Endothelial cell of umbilical vein (primary cell): ENCODE data around the gene EBF4. TPM values are rescaled to one million over a fixed set of nuclear protein-coding genes. Genes with fewer than 3 reads are reported as not detected.

Experiments
- BruUV-seq: library from RNA; stranded (reverse); fragments of 400-500 nt; replicated peaks from 2 replicates; lab custom pipeline; 2021; lab: Mats Ljungman, UMichigan
- CTCF ChIA-PET: fragments of 300-600, 350-600 bp; sonication (Branson Sonifier 250); formaldehyde crosslinking; loops from one replicate; lab custom pipeline; 2021; ENCODE audit warnings: antibody characterized with exemption, inconsistent platforms; lab: Charles Lee
- POLR2A ChIA-PET: fragments of 300-600, 350-600 bp; sonication (Branson Sonifier 250); formaldehyde crosslinking; loops from one replicate; lab custom pipeline; 2021; ENCODE audit warnings: antibody characterized with exemption, inconsistent platforms; lab: Charles Lee
- DNase-seq: peaks from one replicate; pipeline ENCODE4 v3.0.0-alpha.2; 2011; ENCODE audit warnings: low read depth, low spot score
- FAIRE-seq: peaks from 2 replicates; lab custom pipeline; 2011; peaks lifted over from hg19 to GRCh38; lab: Jason Lieb, UNC
- H2AFZ ChIP-seq: 2 replicates; pipeline ENCODE4 v1.6.0; 2012; ENCODE audit warnings: low read depth, low read length, control low read depth, inconsistent platforms
- H3K27ac ChIP-seq: 2 replicates; pipeline ENCODE4 v1.5.1; 2011; ENCODE audit warnings: low read depth, mild to moderate bottlenecking, control low read depth, low read length, moderate library complexity; ENCODE audit not compliant: insufficient read depth
- H3K27me3 ChIP-seq, 2 experiments: 2 replicates each; pipeline versions ENCODE4 v1.6.0 to v1.6.1; 2011; ENCODE audit warnings: low read length in 2 of 2, mixed read lengths in 1 of 2; ENCODE audit not compliant: control insufficient read depth in 2 of 2, insufficient read depth in 2 of 2
- H3K36me3 ChIP-seq, 2 experiments: 2 replicates in 1 of 2; 3 replicates in 1 of 2; pipeline ENCODE4 v1.5.1; 2011; ENCODE audit warnings: low read length in 2 of 2, mild to moderate bottlenecking in 1 of 2, moderate library complexity in 1 of 2; ENCODE audit not compliant: control insufficient read depth in 2 of 2, insufficient read depth in 2 of 2; ENCODE audit errors: extremely low read depth in 1 of 2
- H3K4me1 ChIP-seq: 3 replicates; pipeline ENCODE4 v1.5.1; 2011; ENCODE audit warnings: mild to moderate bottlenecking, low read length; ENCODE audit not compliant: control insufficient read depth, insufficient read depth; ENCODE audit errors: extremely low read depth
- H3K4me2 ChIP-seq: 2 replicates; pipeline ENCODE4 v1.6.1; 2011; ENCODE audit warnings: low read length, control low read depth, mixed read lengths; ENCODE audit not compliant: insufficient read depth
- H3K4me3 ChIP-seq, 3 experiments: fragments of 200-600 bp in 1 of 3; sonication (generic), shearing (Covaris generic) in 1 of 3; replicated peaks in 1 of 3; 2 replicates each; pipeline ENCODE4 v1.5.1; 2011 to 2016; ENCODE audit warnings: control low read depth in 3 of 3, low read length in 3 of 3, mild to moderate bottlenecking in 2 of 3, inconsistent platforms in 1 of 3, low read depth in 1 of 3, moderate library complexity in 1 of 3; ENCODE audit not compliant: insufficient read depth in 1 of 3
- H3K79me2 ChIP-seq: 2 replicates; pipeline ENCODE4 v1.6.0; 2012; ENCODE audit warnings: low read length, inconsistent platforms; ENCODE audit not compliant: control insufficient read depth, insufficient read depth
- H3K9ac ChIP-seq: replicated peaks from 2 replicates; pipeline ENCODE3; 2011; ENCODE audit warnings: low read length, control low read depth; ENCODE audit not compliant: insufficient read depth; ENCODE audit errors: extremely low read depth
- H3K9me1 ChIP-seq: replicated peaks from 3 replicates; pipeline ENCODE4 v1.6.0; 2011; ENCODE audit warnings: mild to moderate bottlenecking, low read length; ENCODE audit not compliant: control insufficient read depth, insufficient read depth; ENCODE audit errors: extremely low read depth
- H3K9me3 ChIP-seq: replicated peaks from 2 replicates; pipeline ENCODE4 v1.5.1; 2012; ENCODE audit warnings: low read length, inconsistent platforms; ENCODE audit not compliant: control insufficient read depth, insufficient read depth
- H4K20me1 ChIP-seq: replicated peaks from 2 replicates; pipeline ENCODE3; 2011; ENCODE audit warnings: mild to moderate bottlenecking, low read length; ENCODE audit not compliant: control insufficient read depth, insufficient read depth; ENCODE audit errors: extremely low read depth
- CTCF ChIP-seq, 2 donors: IDR thresholded peaks; 1 replicate in 1 of 2; 2 replicates in 1 of 2; pipeline ENCODE4 v1.5.1; 2011; ENCODE audit warnings: low read length in 2 of 2, mild to moderate bottlenecking in 2 of 2, moderate library complexity in 2 of 2, control low read depth in 1 of 2, inconsistent platforms in 1 of 2, low read depth in 1 of 2; ENCODE audit not compliant: insufficient read depth in 1 of 2; ENCODE audit errors: extremely low read depth in 1 of 2
- EZH2 ChIP-seq: IDR thresholded peaks from 2 replicates; pipeline ENCODE4 v1.6.1; 2012; ENCODE audit warnings: borderline replicate concordance, low read depth, mild to moderate bottlenecking, moderate library complexity, low read length, inconsistent platforms; ENCODE audit not compliant: severe bottlenecking
- FOS ChIP-seq: IDR thresholded peaks from 2 replicates; pipeline ENCODE4 v1.6.1; 2011; ENCODE audit warnings: mild to moderate bottlenecking, low read length, moderate library complexity, borderline replicate concordance; ENCODE audit not compliant: insufficient read depth
- GATA2 ChIP-seq: IDR thresholded peaks from 2 replicates; pipeline ENCODE4 v1.7.0; 2011; ENCODE audit warnings: low read depth, mild to moderate bottlenecking, moderate library complexity, mixed read lengths, low read length; ENCODE audit not compliant: insufficient read length, insufficient read depth
- JUN ChIP-seq: IDR thresholded peaks from 2 replicates; pipeline ENCODE4 v1.6.1; 2011; ENCODE audit warnings: borderline replicate concordance, low read depth; ENCODE audit not compliant: insufficient read length, insufficient read depth
- MAX ChIP-seq: IDR thresholded peaks from 2 replicates; pipeline ENCODE4 v1.6.1; 2011; ENCODE audit not compliant: insufficient read depth, insufficient read length
- MYC ChIP-seq: IDR thresholded peaks from one replicate; pipeline ENCODE4 v1.6.1; 2011; ENCODE audit warnings: mild to moderate bottlenecking, low read depth, low read length
- POLR2A ChIP-seq: IDR thresholded peaks from 2 replicates; pipeline ENCODE4 v1.6.1; 2012; ENCODE audit warnings: low read depth, mild to moderate bottlenecking, control low read depth, low read length
- POLR2AphosphoS5 ChIP-seq: IDR thresholded peaks from 2 replicates; pipeline ENCODE4 v1.6.1; 2012; ENCODE audit warnings: low read depth, mild to moderate bottlenecking, control low read depth, low read length, moderate library complexity; ENCODE audit not compliant: insufficient read depth
- dilution Hi-C: fragments of 300-500 bp; cut with MboI; formaldehyde crosslinking; loops from one replicate; pipeline ENCODE4 v1.15.0; 2019; ENCODE audit warnings: low sequenced_read_pairs; ENCODE audit not compliant: extremely low pct_ligation_motif_present
- intact Hi-C: fragments of 100-400 bp; cut with micrococcal nuclease; formaldehyde crosslinking; loops from one replicate; pipeline ENCODE4 v1.10.0; 2022
- polyA plus RNA-seq, 4 experiments: library from polyadenylated mRNA; depleted of rRNA in 3 of 4; stranded (reverse) in 3 of 4; unstranded in 1 of 4; fragments of >200 nt; gene quantifications; 2 replicates each; pipeline versions ENCODE4 v1.2.1 to v1.2.3, GENCODE V29; 2011 to 2012; ENCODE audit warnings: missing spikeins in 1 of 4
- total RNA-seq: library from RNA; stranded (reverse); gene quantifications from 2 replicates; pipeline ENCODE4 v1.2.3, GENCODE V29; 2021

EBF4 gene
- total and polyA plus RNA-seq, 2 donors (not counting 3 experiments of a cell fraction or from before 2014, with no cell fraction given): 2.7 to 3.4 TPM

GRCh38 chr20:2804041-2804828 lies 111.7 kb downstream of the EBF4 start:
- Histone ChIP-seq H3K27me3 (peaks cover 60 to 86% of the 10 kb centered on the region in 2 experiments), H3K79me2 (no peaks in the 10 kb centered on the region), H3K9me3 (no peaks in the 10 kb centered on the region), H3K9ac (no peak overlapping the region), H3K36me3 (no peaks in the 10 kb centered on the region), H2AFZ (no peak overlapping the region), H3K4me2 (no peak overlapping the region), H3K9me1 (no peaks in the 10 kb centered on the region), H3K27ac (no peak overlapping the region), H3K4me3 (no peak overlapping the region), H4K20me1 (no peaks in the 10 kb centered on the region), H3K4me1 (peaks cover 6% of the 10 kb centered on the region)
- POLR2A ChIA-PET: no interaction called here
- BruUV-seq: no TSS peak
- dilution Hi-C loops (no loop called here), intact Hi-C loops (no loop called here)
- CTCF ChIA-PET: interaction anchor here (1.4 kb wide), 1 partner anchor 18 kb away, joined by 3 read pairs; no protein-coding TSS in a partner anchor
- FAIRE-seq: no peak
- no peak for DNase-seq
- no peak for TF ChIP-seq MYC
- TF ChIP-seq JUN: no peak
- TF ChIP-seq EZH2: no peak
- no peak for TF ChIP-seq POLR2AphosphoS5
- TF ChIP-seq CTCF (IDR thresholded peaks at IDR 0.05; ENCODE audit: extremely low read depth in 1 of 2, insufficient read depth in 1 of 2, low read depth in 1 of 2, low read length in 2 of 2): no peak
- no peak for TF ChIP-seq FOS
- no peak for TF ChIP-seq MAX
- TF ChIP-seq GATA2: no peak
- no peak for TF ChIP-seq POLR2A
